Activated T-helper 1 cell treated with anti-CD3 and anti-CD28 coated beads, Interleukin-2, amount 50 U/mL, for 16 hours (primary cell): Measurements from ENCODE around the gene NTRK2.

Experiments used
- DNase-seq, 2 donors: peaks; one replicate each; pipeline ENCODE4 v3.0.0-alpha.2; 2020; ENCODE audit warnings: low read depth in 1 of 2, low spot score in 1 of 2

The NTRK2 gene

GRCh38 chr9:84815554-84815953 lies 146.0 kb downstream of the NTRK2 start:
- DNase-seq, result no peak

GRCh38 chr9:84817038-84817437 lies 147.5 kb downstream of the NTRK2 start:
- no peak for DNase-seq

GRCh38 chr9:84818791-84819190 lies 149.3 kb downstream of the NTRK2 start:
- DNase-seq, result no peak

- no peak for DNase-seq
Measured at GRCh38 chr9:84819491-84819991, 150.0 kb downstream of the NTRK2 start.

GRCh38 chr9:84821431-84821830 lies 151.9 kb downstream of the NTRK2 start:
- DNase-seq, result no peak

- DNase-seq, result no peak
Measured at GRCh38 chr9:84822589-84823233, 153.2 kb downstream of the NTRK2 start.

- no peak for DNase-seq
Measured at GRCh38 chr9:84823421-84824271, 154.1 kb downstream of the NTRK2 start.

GRCh38 chr9:84827216-84827765 lies 157.8 kb downstream of the NTRK2 start:
- DNase-seq, result no peak

- no peak for DNase-seq
Measured at GRCh38 chr9:84828046-84828445, 158.5 kb downstream of the NTRK2 start.

GRCh38 chr9:84829471-84829870 lies 159.9 kb downstream of the NTRK2 start:
- no peak for DNase-seq

GRCh38 chr9:84829997-84830696 lies 160.6 kb downstream of the NTRK2 start:
- no peak for DNase-seq

- DNase-seq, result no peak
Measured at GRCh38 chr9:84831377-84831776, 161.8 kb downstream of the NTRK2 start.

GRCh38 chr9:84832453-84832852 lies 162.9 kb downstream of the NTRK2 start:
- no peak for DNase-seq

- DNase-seq, result no peak
Measured at GRCh38 chr9:84834426-84834825, 164.9 kb downstream of the NTRK2 start.

GRCh38 chr9:84835745-84836144 lies 166.2 kb downstream of the NTRK2 start:
- DNase-seq, result no peak

GRCh38 chr9:84838879-84839278 lies 169.3 kb downstream of the NTRK2 start:
- DNase-seq, result no peak

GRCh38 chr9:84839541-84839940 lies 170.0 kb downstream of the NTRK2 start:
- DNase-seq, result no peak

GRCh38 chr9:84841931-84842330 lies 172.4 kb downstream of the NTRK2 start:
- no peak for DNase-seq

- no peak for DNase-seq
Measured at GRCh38 chr9:84843175-84843824, 173.8 kb downstream of the NTRK2 start.

- DNase-seq, result no peak
Measured at GRCh38 chr9:84845956-84846900, 176.7 kb downstream of the NTRK2 start.
